ENCODE data around the gene GIGYF1. TPM values are rescaled to one million over a fixed set of nuclear protein-coding genes. Genes with fewer than 3 reads are reported as not detected.

GIGYF1 gene
- total RNA-seq, 4 donors from 2014 or later = 9.7 to 90.9 (median 31.9) TPM

DNA sequence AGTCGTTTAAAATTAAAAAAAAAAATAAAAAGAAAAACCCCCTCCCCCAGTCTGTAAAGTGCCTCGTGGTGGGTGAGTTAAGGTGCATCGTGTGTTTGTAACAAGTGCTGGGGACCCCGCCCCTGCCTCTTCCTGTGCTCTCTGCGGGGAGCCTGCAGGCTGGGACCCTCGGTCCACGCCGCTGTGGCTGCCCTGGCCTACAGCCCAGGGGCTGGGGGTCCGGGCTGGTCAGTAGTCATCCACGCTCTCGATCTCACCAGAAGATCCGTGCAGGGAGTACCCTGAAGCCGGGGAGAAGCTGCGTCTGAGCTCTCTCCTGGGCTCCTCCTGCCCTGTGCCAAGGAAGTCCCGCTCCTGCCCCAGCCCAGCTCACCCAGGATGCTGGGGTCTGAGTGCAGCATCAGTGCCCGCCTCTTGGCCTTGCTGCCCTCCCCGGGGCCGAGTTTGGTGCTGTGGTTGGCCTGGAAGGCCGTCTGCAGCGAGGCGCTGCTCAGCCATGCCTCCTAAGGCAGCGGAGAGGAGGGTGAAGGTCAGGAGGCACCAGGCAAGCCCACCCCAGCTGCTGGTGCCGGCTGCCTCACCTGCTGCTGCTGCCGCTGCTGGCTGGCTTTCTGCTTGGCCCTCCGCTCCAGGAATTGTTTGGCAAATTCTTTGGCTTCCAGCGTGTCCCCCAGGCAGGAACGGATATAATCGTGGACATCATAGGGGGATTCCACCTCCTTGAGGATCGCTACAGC lies 12.4 kb downstream of the GIGYF1 start:
- peak in 1 of 2 donors; percentile 19 for DNase-seq
- H3K9me3 ChIP-seq = no peaks in the 10 kb centered on the region
- no peak overlapping the region for H3K4me3 ChIP-seq
- no peaks in the 10 kb centered on the region for H3K36me3 ChIP-seq
- no peaks in the 10 kb centered on the region for H3K27me3 ChIP-seq
- H3K4me1 ChIP-seq = no peaks in the 10 kb centered on the region
- H3K27ac ChIP-seq = no peak overlapping the region
- TF ChIP-seq CTCF (IDR thresholded peaks at IDR 0.05) (no peak), POLR2A (IDR thresholded peaks at IDR 0.05) (no peak)
- intact Hi-C loops (cut with DNase I; ENCODE audit: low total_unique reads) = loop anchor here (10.0 kb wide), 2 partner anchors 117 to 217 kb away; partner anchors contain the start of gene SPACDR

DNA sequence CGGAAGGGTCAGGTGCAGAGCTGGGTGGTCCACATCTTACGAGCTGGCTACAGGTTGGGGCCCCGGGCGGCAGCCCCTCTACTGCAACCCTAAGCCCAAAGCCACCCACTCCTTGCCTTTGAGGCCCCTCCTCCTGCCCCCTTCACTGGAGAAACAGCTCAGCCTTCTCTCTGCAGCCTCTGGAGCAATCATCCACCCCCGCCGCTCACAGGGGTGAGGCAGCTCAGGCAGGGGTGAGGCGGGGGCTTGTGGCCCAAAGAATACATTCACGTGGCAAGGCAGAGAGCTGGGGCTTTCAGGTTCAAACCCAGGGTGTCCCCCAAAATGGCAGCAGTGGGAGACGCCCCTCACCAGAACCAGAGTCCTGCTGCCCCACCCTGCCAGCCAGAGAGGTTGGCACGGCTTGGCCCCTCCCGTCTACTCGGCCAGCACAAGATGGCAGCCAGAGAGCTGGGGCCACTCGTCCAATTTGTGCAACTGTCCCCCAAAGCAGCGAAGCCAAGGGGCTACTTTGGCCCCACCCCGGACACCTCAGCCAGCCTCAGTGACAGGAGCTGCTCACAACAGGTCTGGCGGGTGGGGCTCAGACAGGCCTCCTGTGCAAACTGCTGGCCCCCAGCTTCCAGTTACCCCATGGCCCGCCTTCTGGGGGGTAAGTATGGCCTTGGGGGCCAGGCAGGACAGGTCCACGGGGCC lies 13.3 kb downstream of the GIGYF1 start:
- TF ChIP-seq POLR2A (IDR thresholded peaks at IDR 0.05) = no peak
- TF ChIP-seq CTCF (IDR thresholded peaks at IDR 0.05) = no peak
- Histone ChIP-seq H3K27ac (peak overlapping the region; percentile 47 to 56), H3K9me3 (no peaks in the 10 kb centered on the region), H3K4me3 (no peak overlapping the region), H3K4me1 (no peaks in the 10 kb centered on the region), H3K27me3 (no peaks in the 10 kb centered on the region), H3K36me3 (no peaks in the 10 kb centered on the region)
- DNase-seq = peak in 1 of 2 donors; percentile 41
- intact Hi-C loops (cut with DNase I; ENCODE audit: low total_unique reads) = loop anchor here (10.0 kb wide), 2 partner anchors 116 to 216 kb away; partner anchors contain the start of gene SPACDR

GRCh38 chr7:100679927-100680575 lies 14.0 kb downstream of the GIGYF1 start:
- no peaks in the 10 kb centered on the region for H3K4me1 ChIP-seq
- no peak for TF ChIP-seq POLR2A (IDR thresholded peaks at IDR 0.05)
- no peak for TF ChIP-seq CTCF (IDR thresholded peaks at IDR 0.05)
- no peaks in the 10 kb centered on the region for H3K9me3 ChIP-seq
- H3K27ac ChIP-seq = peak overlapping the region; percentile 47 to 56
- no peaks in the 10 kb centered on the region for H3K36me3 ChIP-seq
- intact Hi-C loops (cut with DNase I; ENCODE audit: low total_unique reads) = loop anchor here (10.0 kb wide), 3 partner anchors 95 to 215 kb away; partner anchors contain the start of genes FBXO24, LRCH4 and SPACDR
- no peak overlapping the region for H3K4me3 ChIP-seq
- no peaks in the 10 kb centered on the region for H3K27me3 ChIP-seq
- peak; percentile 58 to 70 for DNase-seq

DNA sequence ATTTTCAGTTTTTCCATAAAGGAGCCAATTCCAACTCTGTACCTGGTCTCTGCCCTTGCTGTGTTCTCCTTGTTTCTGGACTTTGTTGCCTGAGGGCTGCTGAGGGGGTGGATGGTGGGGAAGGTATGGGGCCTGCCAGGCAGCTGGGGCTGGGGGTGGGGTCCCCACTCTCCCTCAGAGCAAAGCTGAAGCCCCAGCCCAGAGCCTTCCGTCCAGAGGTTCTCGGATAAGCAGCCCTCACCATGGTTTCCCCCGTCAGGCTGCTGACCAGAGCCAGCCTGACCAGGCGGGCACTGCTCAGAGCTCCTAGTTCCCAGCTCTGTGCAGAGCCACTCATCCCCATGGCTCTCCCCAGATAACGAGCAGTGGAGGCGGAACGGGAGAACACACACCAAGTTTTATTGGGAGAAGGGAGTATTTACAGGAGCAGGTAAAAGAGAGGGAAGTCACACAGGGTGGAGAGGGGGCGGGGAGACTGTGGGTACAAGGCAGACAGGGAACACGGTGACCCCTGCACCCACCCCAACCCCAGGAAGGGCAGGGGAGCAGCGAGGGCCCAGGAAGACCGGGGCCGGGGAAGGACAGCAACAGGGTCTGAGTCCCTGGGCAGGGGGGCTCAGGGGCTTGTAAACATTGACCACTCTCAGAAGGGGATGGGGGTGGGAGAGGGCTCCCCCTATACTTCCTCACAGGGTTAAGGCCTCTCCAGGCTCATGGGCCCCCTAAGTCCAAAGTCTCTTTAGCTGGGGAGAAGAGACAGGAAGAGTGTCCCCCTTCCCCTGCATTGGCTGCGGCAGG lies 14.7 kb downstream of the GIGYF1 start:
- DNase-seq = no peak
- intact Hi-C loops (cut with DNase I; ENCODE audit: low total_unique reads) = loop anchor here (10.0 kb wide), 1 partner anchor 95 kb away; the partner anchor contains the start of genes FBXO24 and LRCH4
- no peak overlapping the region for H3K4me3 ChIP-seq
- H3K9me3 ChIP-seq = no peaks in the 10 kb centered on the region
- peak overlapping the region; percentile 47 to 56 for H3K27ac ChIP-seq
- TF ChIP-seq POLR2A (IDR thresholded peaks at IDR 0.05) (no peak), CTCF (IDR thresholded peaks at IDR 0.05) (no peak)
- no peaks in the 10 kb centered on the region for H3K27me3 ChIP-seq
- H3K4me1 ChIP-seq = no peaks in the 10 kb centered on the region
- no peaks in the 10 kb centered on the region for H3K36me3 ChIP-seq
